HepG2 (cell line): ENCODE measurements around the gene LRRC28.

Experiments
- AGO2 ChIP-seq: fragments of 200-400 bp; formaldehyde crosslinking; optimal IDR thresholded peaks from 2 replicates; pipeline ENCODE3; 2017; ENCODE audit warnings: mild to moderate bottlenecking, low read depth, low read length, moderate library complexity
- BHLHE40 ChIP-seq: IDR thresholded peaks from 2 replicates; pipeline ENCODE4 v1.6.1; 2011; ENCODE audit warnings: low read length, improper control_type of control experiment
- CEBPG ChIP-seq: IDR thresholded peaks from 2 replicates; pipeline ENCODE4 v1.6.1; 2016
- CREB1 ChIP-seq, 2 experiments: fragments of 450-650 bp in 1 of 2; IDR thresholded peaks; 2 replicates each; pipeline ENCODE4 v1.6.1; 2016 to 2017; ENCODE audit warnings: control low read depth in 1 of 2, mild to moderate bottlenecking in 1 of 2, missing compliant biosample characterization in 1 of 2, missing genetic modification characterization in 1 of 2
- CTCF ChIP-seq: sonication (generic); formaldehyde crosslinking; IDR thresholded peaks from 2 replicates; pipeline ENCODE4 v1.5.0; 2020; ENCODE audit warnings: mild to moderate bottlenecking, missing genetic modification reagents, moderate library complexity
- EP300 ChIP-seq, 3 experiments: sonication (generic) in 1 of 3; formaldehyde crosslinking in 1 of 3; IDR thresholded peaks; 2 replicates each; pipeline versions ENCODE4 v1.5.1 to v1.6.1; 2011 to 2020; ENCODE audit warnings: low read depth in 2 of 3, low read length in 2 of 3, borderline replicate concordance in 1 of 3, improper control_type of control experiment in 1 of 3, mild to moderate bottlenecking in 1 of 3, missing genetic modification reagents in 1 of 3, moderate library complexity in 1 of 3
- MYC ChIP-seq: sonication (generic); formaldehyde crosslinking; IDR thresholded peaks from 2 replicates; pipeline ENCODE4 v1.9.0; 2021; ENCODE audit warnings: missing genetic modification reagents, borderline replicate concordance
- PBX3 ChIP-seq: sonication (generic); formaldehyde crosslinking; IDR thresholded peaks from 2 replicates; pipeline ENCODE4 v1.8.1; 2023; ENCODE audit warnings: missing genetic modification reagents, inconsistent platforms, borderline replicate concordance
- SUZ12 ChIP-seq: fragments of 150-350 bp; IDR thresholded peaks from 2 replicates; pipeline ENCODE4 v1.6.1; 2014; ENCODE audit warnings: low read depth, low read length
- TAF1 ChIP-seq: sonication (generic); formaldehyde crosslinking; IDR thresholded peaks from 2 replicates; pipeline ENCODE4 v1.4.0; 2020; ENCODE audit warnings: missing genetic modification reagents
- TCF12 ChIP-seq, 2 experiments: fragments of 450-650 bp in 1 of 2; sonication (generic) in 1 of 2; formaldehyde crosslinking in 1 of 2; IDR thresholded peaks; 2 replicates each; pipeline versions ENCODE4 v1.6.1 to v1.8.0; 2017 to 2022; ENCODE audit warnings: antibody characterized with exemption in 1 of 2, mild to moderate bottlenecking in 1 of 2, missing genetic modification reagents in 1 of 2, moderate library complexity in 1 of 2
- USF2 ChIP-seq, 2 experiments: sonication (generic) in 1 of 2; formaldehyde crosslinking in 1 of 2; IDR thresholded peaks; 2 replicates each; pipeline versions ENCODE4 v1.5.1 to v1.6.1; 2011 to 2020; ENCODE audit warnings: borderline replicate concordance in 1 of 2, low read depth in 1 of 2, low read length in 1 of 2, mild to moderate bottlenecking in 1 of 2, missing genetic modification reagents in 1 of 2, moderate library complexity in 1 of 2
- ZNF546 ChIP-seq: sonication (generic); formaldehyde crosslinking; conservative IDR thresholded peaks from 2 replicates; pipeline ENCODE4 v1.8.1; 2023; ENCODE audit warnings: mild to moderate bottlenecking, missing genetic modification reagents
- ZNF574 ChIP-seq: sonication (generic); formaldehyde crosslinking; IDR thresholded peaks from 2 replicates; pipeline ENCODE4 v1.4.0; 2020; ENCODE audit warnings: missing genetic modification reagents

GRCh38 chr15:99421758-99422157, 170.5 kb downstream of the LRRC28 start:
- TF ChIP-seq MYC: no peak
- TF ChIP-seq ZNF546 (CRISPR knock-in tag): no peak
- TF ChIP-seq PBX3 (CRISPR knock-in tag): no peak
- TF ChIP-seq SUZ12: no peak
- no peak for TF ChIP-seq EP300 (IDR thresholded peaks at IDR 0.05; ENCODE audit: low read depth in 2 of 2, low read length in 2 of 2)
- TF ChIP-seq EP300 (CRISPR knock-in tag; IDR thresholded peaks at IDR 0.05; ENCODE audit: borderline replicate concordance): no peak
- no peak for TF ChIP-seq BHLHE40
- no peak for TF ChIP-seq TCF12 (IDR thresholded peaks at IDR 0.05)
- no peak for TF ChIP-seq TCF12 (CRISPR knock-in tag; IDR thresholded peaks at IDR 0.05)
- no peak for TF ChIP-seq CTCF (CRISPR knock-in tag)
- no peak for TF ChIP-seq AGO2
- TF ChIP-seq TAF1 (CRISPR knock-in tag): no peak
- TF ChIP-seq CREB1 (IDR thresholded peaks at IDR 0.05): no peak
- TF ChIP-seq CREB1 (CRISPR knock-in tag; IDR thresholded peaks at IDR 0.05): no peak
- TF ChIP-seq ZNF574 (CRISPR knock-in tag): no peak
- TF ChIP-seq USF2 (IDR thresholded peaks at IDR 0.05; ENCODE audit: low read depth, low read length): no peak
- TF ChIP-seq USF2 (CRISPR knock-in tag; IDR thresholded peaks at IDR 0.05; ENCODE audit: borderline replicate concordance): no peak
- no peak for TF ChIP-seq CEBPG (CRISPR knock-in tag)
